Skeletal muscle tissue (tissue), 4 donors: ENCODE measurements around the gene MS4A13. TPM values are rescaled to one million over a fixed set of nuclear protein-coding genes. Genes with fewer than 3 reads are reported as not detected.
"Not testable (repeated sequence)": the region's sequence is repeated elsewhere in the genome, so short reads cannot be mapped to it uniquely, and the experiment has no call there.

Experiments
- H3K27ac ChIP-seq: one replicate; pipeline ENCODE4 v1.7.0; 2013; ENCODE audit warnings: mild to moderate bottlenecking, low read depth, low read length, inconsistent platforms
- H3K27me3 ChIP-seq, 3 donors: one replicate each; pipeline ENCODE4 v1.7.0; 2013; ENCODE audit warnings: low read length in 3 of 3; ENCODE audit not compliant: control insufficient read depth in 3 of 3, insufficient read depth in 3 of 3
- H3K36me3 ChIP-seq, 3 donors: one replicate each; pipeline ENCODE4 v1.7.0; 2013; ENCODE audit warnings: low read length in 3 of 3; ENCODE audit not compliant: control insufficient read depth in 3 of 3, insufficient read depth in 3 of 3
- H3K4me1 ChIP-seq, 3 donors: one replicate each; pipeline ENCODE4 v1.7.0; 2013; ENCODE audit warnings: low read length in 3 of 3, mild to moderate bottlenecking in 3 of 3; ENCODE audit not compliant: control insufficient read depth in 3 of 3, insufficient read depth in 3 of 3
- H3K4me3 ChIP-seq, 3 donors: one replicate each; pipeline ENCODE4 v1.7.0; 2013; ENCODE audit warnings: low read length in 3 of 3
- H3K9ac ChIP-seq, 3 donors: one replicate each; pipeline ENCODE4 v1.7.0; 2013; ENCODE audit warnings: low read length in 3 of 3, mild to moderate bottlenecking in 3 of 3, moderate library complexity in 2 of 3, low read depth in 1 of 3
- H3K9me3 ChIP-seq, 3 donors: one replicate each; pipeline ENCODE4 v1.7.0; 2013; ENCODE audit warnings: low read length in 3 of 3; ENCODE audit not compliant: control insufficient read depth in 3 of 3
- total RNA-seq: library from RNA; depleted of rRNA; stranded (reverse); fragments of >200 nt; gene quantifications from one replicate; pipeline ENCODE4 v1.2.3, GENCODE V29; 2014
- donor health status: Osteomylitis.

MS4A13 gene
- total RNA-seq, 1 donor from 2014 or later: not detected

DNA sequence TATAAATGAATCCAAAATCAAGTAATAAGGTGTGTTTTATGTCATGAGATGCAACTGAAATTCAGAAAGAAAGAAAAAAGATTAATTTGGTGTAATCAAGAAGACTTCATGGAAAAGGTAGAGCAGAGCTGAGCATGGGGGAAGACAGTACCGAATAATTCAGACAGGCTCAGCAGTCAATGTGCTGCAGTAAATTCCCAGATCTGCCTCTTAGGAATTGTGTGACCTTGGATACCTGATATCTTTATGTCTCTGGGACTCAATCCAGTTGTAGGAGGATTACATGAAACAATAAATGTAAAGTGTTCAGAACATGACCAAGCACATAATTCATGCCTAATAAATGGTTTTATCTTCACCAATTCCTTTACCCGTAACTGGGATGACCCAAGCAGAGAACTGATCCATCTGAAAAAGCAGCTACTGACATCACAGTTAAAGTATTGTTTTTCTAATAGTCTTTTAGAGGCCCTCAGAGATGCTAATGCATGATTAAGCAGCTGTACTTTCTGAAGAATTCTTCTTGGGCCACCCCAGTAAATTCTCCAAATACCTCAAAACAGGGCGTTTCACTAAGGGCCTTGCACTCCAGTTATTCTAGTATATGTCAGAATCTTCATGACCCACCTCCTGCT lies 14.8 kb upstream of the MS4A13 start:
- Histone ChIP-seq H3K27ac (no peak overlapping the region), H3K9me3 (no peaks in the 10 kb centered on the region), H3K9ac (no peak overlapping the region), H3K4me3 (no peak overlapping the region), H3K36me3 (no peaks in the 10 kb centered on the region), H3K27me3 (no peaks in the 10 kb centered on the region), H3K4me1 (no peaks in the 10 kb centered on the region)

GRCh38 chr11:60502221-60502775 lies 12.9 kb upstream of the MS4A13 start:
- H3K9me3 ChIP-seq: no peaks in the 10 kb centered on the region
- no peaks in the 10 kb centered on the region for H3K27me3 ChIP-seq
- H3K36me3 ChIP-seq: no peaks in the 10 kb centered on the region
- H3K4me3 ChIP-seq: no peak overlapping the region
- H3K27ac ChIP-seq: no peak overlapping the region
- no peaks in the 10 kb centered on the region for H3K4me1 ChIP-seq
- H3K9ac ChIP-seq: no peak overlapping the region

- Histone ChIP-seq H3K36me3 (no peaks in the 10 kb centered on the region), H3K27me3 (no peaks in the 10 kb centered on the region), H3K27ac (no peak overlapping the region), H3K4me1 (no peaks in the 10 kb centered on the region), H3K4me3 (no peak overlapping the region), H3K9ac (no peak overlapping the region), H3K9me3 (no peaks in the 10 kb centered on the region)
Measured at GRCh38 chr11:60504219-60504905, 10.8 kb upstream of the MS4A13 start.

- not testable (repeated sequence) for H3K4me1 ChIP-seq, H3K36me3 ChIP-seq, H3K27ac ChIP-seq, H3K27me3 ChIP-seq, H3K4me3 ChIP-seq, H3K9ac ChIP-seq, H3K9me3 ChIP-seq
Measured at GRCh38 chr11:60509609-60510008, 5.6 kb upstream of the MS4A13 start.

- not testable (repeated sequence) for H3K36me3 ChIP-seq, H3K9ac ChIP-seq, H3K4me3 ChIP-seq, H3K9me3 ChIP-seq, H3K4me1 ChIP-seq, H3K27ac ChIP-seq, H3K27me3 ChIP-seq
Measured at GRCh38 chr11:60510209-60510608, 5.0 kb upstream of the MS4A13 start.

GRCh38 chr11:60511393-60511792 lies 3.8 kb upstream of the MS4A13 start:
- no peak overlapping the region for H3K4me3 ChIP-seq
- H3K36me3 ChIP-seq: no peaks in the 10 kb centered on the region
- H3K27me3 ChIP-seq: no peaks in the 10 kb centered on the region
- H3K9ac ChIP-seq: no peak overlapping the region
- H3K27ac ChIP-seq: no peak overlapping the region
- no peaks in the 10 kb centered on the region for H3K9me3 ChIP-seq
- no peaks in the 10 kb centered on the region for H3K4me1 ChIP-seq

DNA sequence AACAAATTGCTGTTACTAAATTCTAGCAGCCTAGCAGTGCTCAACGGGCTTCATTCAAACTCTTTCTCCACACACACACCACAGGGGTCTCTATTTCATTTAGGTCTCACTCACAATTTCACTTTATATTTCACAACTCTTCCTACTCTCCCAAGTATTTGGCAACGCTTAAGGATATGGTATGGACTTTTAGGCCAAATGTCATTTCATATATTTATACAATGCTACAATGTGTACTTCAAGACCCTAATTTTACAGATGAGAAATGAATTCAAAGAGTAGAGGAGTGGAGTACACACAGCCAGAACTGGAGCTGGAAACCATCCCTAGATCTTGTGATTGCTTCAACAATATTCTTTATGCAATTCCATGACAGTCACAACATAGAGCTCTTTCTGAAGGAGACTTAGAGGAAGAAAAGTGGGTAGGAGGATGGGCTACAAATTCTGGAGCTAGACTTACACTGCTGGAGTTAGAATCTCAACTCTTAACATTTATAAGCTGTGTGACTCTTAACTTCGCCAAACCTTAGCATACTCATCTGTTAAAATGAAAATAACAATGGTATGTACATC lies 2.5 kb upstream of the MS4A13 start:
- no peak overlapping the region for H3K4me3 ChIP-seq
- no peak overlapping the region for H3K9ac ChIP-seq
- no peaks in the 10 kb centered on the region for H3K36me3 ChIP-seq
- no peaks in the 10 kb centered on the region for H3K4me1 ChIP-seq
- no peak overlapping the region for H3K27ac ChIP-seq
- H3K9me3 ChIP-seq: no peaks in the 10 kb centered on the region
- no peaks in the 10 kb centered on the region for H3K27me3 ChIP-seq

GRCh38 chr11:60513496-60514460 lies 1.4 kb upstream of the MS4A13 start:
- Histone ChIP-seq H3K4me1 (no peaks in the 10 kb centered on the region), H3K27ac (no peak overlapping the region), H3K36me3 (no peaks in the 10 kb centered on the region), H3K9ac (no peak overlapping the region), H3K27me3 (no peaks in the 10 kb centered on the region), H3K9me3 (no peaks in the 10 kb centered on the region), H3K4me3 (no peak overlapping the region)

DNA sequence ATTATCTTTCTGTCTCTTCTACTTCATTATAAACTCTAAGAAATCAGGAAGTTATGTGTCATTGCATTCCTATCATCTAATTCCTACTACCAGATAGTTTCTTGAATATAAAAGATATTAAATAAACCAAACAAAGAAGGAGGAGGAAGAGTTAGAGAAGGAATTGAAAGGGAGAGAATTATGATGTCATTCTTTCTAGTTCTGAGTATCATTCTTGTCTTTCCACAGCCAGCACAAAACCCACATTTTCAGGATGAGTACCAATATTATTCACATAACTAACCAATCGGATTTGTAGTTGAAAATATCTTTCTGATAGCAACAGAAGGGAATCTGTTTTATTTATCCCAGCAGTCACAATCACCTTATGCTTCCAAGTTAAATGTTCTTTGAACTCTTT lies 13.3 kb downstream of the MS4A13 start:
- H3K4me1 ChIP-seq: no peaks in the 10 kb centered on the region
- H3K9me3 ChIP-seq: no peaks in the 10 kb centered on the region
- no peak overlapping the region for H3K9ac ChIP-seq
- no peaks in the 10 kb centered on the region for H3K36me3 ChIP-seq
- no peak overlapping the region for H3K4me3 ChIP-seq
- no peak overlapping the region for H3K27ac ChIP-seq
- no peaks in the 10 kb centered on the region for H3K27me3 ChIP-seq
